A549 (cell line): Measurements from ENCODE around the gene WDR17.

Source experiments
- BHLHE40 ChIP-seq: IDR thresholded peaks from 2 replicates; pipeline ENCODE4 v1.6.1; 2012; ENCODE audit warnings: low read depth, low read length, inconsistent platforms
- HDAC2 ChIP-seq: fragments of 200-600 bp; sonication (generic); IDR thresholded peaks from 2 replicates; pipeline ENCODE4 v1.6.1; 2016
- JUNB ChIP-seq: fragments of >200 bp; sonication (Bioruptor Twin); formaldehyde crosslinking; IDR thresholded peaks from 2 replicates; pipeline ENCODE4 v1.6.1; 2016
- RNF2 ChIP-seq: fragments of 200-600 bp; sonication (generic); IDR thresholded peaks from 2 replicates; pipeline ENCODE4 v1.6.1; 2016; ENCODE audit warnings: low read depth, mild to moderate bottlenecking, antibody characterized with exemption, moderate library complexity, borderline replicate concordance
- ZFP36 ChIP-seq: fragments of 450-650 bp; IDR thresholded peaks from 2 replicates; pipeline ENCODE4 v1.6.1; 2014; ENCODE audit warnings: borderline replicate concordance; ENCODE audit not compliant: partially characterized antibody
- TF ChIP-seq, protein P1 (sequence below): fragments of 200-600 bp; sonication (generic); IDR thresholded peaks from 2 replicates; pipeline ENCODE4 v1.6.1; 2016; ENCODE audit warnings: antibody characterized with exemption, mild to moderate bottlenecking, moderate library complexity
- TF ChIP-seq, protein P2 (sequence below): fragments of >200 bp; sonication (Bioruptor Twin); formaldehyde crosslinking; IDR thresholded peaks from 3 replicates; pipeline ENCODE4 v1.5.1; 2016
- TF ChIP-seq, protein P3 (sequence below): IDR thresholded peaks from 2 replicates; pipeline ENCODE4 v1.6.1; 2012

DNA sequence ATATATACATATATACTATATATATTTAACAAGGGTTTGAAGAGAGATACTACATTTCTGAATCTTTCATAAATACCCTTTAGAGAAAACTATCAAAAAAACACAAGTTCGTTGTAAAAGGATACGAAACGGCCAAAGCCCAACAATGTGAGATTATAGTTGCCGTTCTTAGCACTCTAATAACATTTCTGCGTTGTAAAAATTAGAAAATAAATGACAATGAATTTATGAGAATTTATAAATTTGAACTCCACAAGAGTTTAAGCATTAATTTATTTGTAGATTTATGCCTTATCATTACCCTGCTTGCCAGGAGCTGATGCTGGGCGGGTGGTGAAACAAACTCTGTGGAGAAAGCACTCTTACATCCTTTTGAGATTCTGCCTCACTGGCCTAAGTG is 1.1 kb downstream of the WDR17 start:
- TF ChIP-seq ZFP36 (no peak), BHLHE40 (no peak), RNF2 (no peak), JUNB (no peak), HDAC2 (no peak)
- TF ChIP-seq, protein P1, sequence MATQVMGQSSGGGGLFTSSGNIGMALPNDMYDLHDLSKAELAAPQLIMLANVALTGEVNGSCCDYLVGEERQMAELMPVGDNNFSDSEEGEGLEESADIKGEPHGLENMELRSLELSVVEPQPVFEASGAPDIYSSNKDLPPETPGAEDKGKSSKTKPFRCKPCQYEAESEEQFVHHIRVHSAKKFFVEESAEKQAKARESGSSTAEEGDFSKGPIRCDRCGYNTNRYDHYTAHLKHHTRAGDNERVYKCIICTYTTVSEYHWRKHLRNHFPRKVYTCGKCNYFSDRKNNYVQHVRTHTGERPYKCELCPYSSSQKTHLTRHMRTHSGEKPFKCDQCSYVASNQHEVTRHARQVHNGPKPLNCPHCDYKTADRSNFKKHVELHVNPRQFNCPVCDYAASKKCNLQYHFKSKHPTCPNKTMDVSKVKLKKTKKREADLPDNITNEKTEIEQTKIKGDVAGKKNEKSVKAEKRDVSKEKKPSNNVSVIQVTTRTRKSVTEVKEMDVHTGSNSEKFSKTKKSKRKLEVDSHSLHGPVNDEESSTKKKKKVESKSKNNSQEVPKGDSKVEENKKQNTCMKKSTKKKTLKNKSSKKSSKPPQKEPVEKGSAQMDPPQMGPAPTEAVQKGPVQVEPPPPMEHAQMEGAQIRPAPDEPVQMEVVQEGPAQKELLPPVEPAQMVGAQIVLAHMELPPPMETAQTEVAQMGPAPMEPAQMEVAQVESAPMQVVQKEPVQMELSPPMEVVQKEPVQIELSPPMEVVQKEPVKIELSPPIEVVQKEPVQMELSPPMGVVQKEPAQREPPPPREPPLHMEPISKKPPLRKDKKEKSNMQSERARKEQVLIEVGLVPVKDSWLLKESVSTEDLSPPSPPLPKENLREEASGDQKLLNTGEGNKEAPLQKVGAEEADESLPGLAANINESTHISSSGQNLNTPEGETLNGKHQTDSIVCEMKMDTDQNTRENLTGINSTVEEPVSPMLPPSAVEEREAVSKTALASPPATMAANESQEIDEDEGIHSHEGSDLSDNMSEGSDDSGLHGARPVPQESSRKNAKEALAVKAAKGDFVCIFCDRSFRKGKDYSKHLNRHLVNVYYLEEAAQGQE, result no peak
- TF ChIP-seq, protein P2, sequence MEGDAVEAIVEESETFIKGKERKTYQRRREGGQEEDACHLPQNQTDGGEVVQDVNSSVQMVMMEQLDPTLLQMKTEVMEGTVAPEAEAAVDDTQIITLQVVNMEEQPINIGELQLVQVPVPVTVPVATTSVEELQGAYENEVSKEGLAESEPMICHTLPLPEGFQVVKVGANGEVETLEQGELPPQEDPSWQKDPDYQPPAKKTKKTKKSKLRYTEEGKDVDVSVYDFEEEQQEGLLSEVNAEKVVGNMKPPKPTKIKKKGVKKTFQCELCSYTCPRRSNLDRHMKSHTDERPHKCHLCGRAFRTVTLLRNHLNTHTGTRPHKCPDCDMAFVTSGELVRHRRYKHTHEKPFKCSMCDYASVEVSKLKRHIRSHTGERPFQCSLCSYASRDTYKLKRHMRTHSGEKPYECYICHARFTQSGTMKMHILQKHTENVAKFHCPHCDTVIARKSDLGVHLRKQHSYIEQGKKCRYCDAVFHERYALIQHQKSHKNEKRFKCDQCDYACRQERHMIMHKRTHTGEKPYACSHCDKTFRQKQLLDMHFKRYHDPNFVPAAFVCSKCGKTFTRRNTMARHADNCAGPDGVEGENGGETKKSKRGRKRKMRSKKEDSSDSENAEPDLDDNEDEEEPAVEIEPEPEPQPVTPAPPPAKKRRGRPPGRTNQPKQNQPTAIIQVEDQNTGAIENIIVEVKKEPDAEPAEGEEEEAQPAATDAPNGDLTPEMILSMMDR, result no peak
- TF ChIP-seq, protein P3, sequence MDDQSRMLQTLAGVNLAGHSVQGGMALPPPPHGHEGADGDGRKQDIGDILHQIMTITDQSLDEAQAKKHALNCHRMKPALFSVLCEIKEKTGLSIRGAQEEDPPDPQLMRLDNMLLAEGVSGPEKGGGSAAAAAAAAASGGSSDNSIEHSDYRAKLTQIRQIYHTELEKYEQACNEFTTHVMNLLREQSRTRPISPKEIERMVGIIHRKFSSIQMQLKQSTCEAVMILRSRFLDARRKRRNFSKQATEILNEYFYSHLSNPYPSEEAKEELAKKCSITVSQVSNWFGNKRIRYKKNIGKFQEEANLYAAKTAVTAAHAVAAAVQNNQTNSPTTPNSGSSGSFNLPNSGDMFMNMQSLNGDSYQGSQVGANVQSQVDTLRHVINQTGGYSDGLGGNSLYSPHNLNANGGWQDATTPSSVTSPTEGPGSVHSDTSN, result no peak
